Amygdala (tissue), 56 donors: ENCODE results near the gene KCNA4.
"Not testable (repeated sequence)": the region's sequence is repeated elsewhere in the genome, so short reads cannot be mapped to it uniquely, and the experiment has no call there.

Source experiments
- DNase-seq, 56 donors: peaks; one replicate each; lab custom pipeline; 2025; lab: John Stamatoyannopoulos, UW

Gene KCNA4

DNA sequence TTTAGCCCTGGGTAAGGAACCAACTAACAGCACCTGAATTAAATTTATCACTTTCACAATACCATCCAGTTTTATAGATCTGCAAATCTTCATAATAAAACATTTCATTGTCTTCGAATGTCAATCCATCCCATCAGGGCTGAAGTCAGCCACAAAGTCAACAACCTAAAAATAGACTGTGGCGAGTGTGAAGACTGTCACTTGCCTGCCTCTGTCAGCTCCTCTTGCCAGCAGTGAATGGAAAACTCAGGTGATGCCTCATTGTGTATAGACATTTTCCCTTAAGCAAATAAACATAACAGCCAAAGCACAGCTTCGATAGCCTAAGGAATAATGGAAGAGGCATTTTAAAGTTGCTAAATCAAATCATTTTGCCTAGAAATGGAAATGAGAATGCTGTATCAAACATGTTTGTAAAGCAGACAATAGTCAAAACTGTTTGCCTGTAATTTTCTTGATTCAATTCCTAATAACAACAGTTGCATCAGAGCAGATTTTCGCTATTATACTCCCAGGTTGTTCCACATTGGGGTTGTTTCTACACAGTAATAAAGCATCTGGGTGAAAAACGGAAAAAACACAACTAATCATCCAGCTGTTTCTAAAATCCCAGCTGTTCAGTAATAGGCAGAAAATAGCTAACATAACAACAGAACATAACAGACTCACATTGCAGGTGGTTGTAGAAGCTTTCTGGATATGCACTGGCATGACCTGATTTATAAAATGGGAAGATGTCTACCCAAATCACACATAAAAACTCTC, 15.7 kb downstream of the KCNA4 start:
- no peak for DNase-seq

DNA sequence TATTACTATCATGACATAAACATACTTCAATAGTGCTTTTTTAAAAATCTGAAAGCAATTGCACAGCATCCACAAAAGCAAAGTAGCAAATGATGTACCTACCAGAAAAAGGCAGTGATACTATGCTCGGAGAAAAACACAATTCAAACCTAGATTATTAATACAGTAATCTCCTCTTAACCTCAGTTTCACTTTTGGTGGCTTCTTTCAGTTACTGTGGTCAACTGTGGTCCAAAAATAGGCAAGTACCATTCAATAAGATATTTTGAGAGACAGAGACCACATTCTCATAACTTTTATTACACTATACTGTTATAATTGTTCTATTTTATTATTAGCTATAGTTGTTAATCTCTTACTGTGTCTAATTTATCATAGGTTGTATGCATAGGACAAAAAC, 20.8 kb downstream of the KCNA4 start:
- DNase-seq, result no peak

GRCh38 chr11:29989174-29989970, 27.5 kb downstream of the KCNA4 start:
- DNase-seq, result no peak

- no peak for DNase-seq
Observed at GRCh38 chr11:29985248-29985647, 31.6 kb downstream of the KCNA4 start.

DNA sequence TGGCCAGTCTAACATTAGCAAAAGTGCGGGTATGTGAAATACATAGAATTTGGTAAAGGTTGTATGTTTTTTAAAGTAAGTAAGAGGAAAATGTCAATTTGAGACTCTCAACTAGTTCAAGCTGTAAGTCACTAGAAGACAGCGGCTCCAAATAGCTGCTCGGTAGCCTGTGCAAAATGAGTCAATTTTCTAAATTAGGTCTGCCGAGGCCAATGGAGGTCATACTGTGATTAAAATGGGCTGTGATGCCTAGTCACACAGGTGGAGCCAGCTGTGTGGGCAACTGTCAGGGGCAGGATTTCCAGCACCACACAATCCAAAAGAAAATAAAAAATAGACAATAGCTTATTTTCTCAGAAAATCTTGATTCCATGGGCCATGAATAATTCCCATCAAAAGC, 32.3 kb downstream of the KCNA4 start:
- DNase-seq, result no peak

DNA sequence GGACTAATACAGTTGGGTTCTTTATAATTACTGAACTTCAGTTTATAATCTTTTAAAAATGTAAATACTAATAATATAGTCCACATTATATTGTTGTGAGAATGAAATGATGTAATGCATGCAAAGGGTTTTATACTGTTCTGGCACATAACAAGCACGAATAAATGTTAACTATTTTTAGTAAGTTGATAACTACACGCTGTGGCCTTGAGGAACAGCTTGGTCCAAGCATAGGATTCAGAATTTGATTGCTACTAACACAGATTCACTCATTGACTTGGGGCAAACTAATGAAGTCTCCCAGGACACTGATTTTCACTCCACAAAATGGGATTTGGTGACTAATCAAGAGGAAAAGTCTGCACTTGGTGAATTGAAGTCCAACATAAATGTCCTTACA, 38.3 kb downstream of the KCNA4 start:
- no peak for DNase-seq

DNA sequence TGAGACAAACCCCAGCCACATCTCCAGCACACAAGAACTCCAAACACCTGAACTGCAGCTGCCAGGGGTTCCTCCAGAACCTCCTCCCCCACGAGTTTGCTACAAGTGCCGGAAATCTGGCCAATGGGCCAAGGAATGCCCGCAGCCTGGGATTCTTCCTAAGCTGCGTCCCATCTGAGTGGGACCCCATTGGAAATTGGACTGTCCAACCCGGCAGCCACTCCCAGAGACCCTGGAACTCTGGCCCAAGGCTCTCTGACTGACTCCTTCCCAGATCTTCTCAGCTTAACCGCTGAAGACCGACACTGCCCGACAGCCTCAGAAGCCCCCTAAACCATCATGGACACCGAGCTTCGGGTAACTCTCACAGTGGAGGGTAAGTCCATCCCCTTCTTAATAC, 41.2 kb downstream of the KCNA4 start:
- DNase-seq, result not testable (repeated sequence)

- no peak for DNase-seq
Observed at GRCh38 chr11:29963796-29964195, 53.0 kb downstream of the KCNA4 start.

DNA sequence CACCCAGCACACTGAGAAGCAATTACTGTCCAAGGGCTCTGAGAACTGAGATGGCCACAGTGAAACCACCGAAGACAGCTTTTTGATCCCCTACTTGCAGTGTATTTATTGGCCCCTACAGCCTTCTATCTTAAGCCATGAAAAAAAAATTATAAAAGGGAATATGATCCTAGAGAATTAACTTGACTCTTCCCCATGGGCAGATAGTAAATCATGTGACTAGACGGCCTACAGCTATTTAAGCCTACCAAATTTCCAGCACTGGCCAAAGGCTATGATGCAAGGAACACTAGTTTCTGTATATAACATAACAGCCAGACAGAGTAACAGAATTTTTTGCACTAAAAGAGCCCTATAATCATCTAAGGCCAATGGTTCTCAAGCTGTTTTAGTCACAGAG, 53.8 kb downstream of the KCNA4 start:
- DNase-seq, result no peak

DNA sequence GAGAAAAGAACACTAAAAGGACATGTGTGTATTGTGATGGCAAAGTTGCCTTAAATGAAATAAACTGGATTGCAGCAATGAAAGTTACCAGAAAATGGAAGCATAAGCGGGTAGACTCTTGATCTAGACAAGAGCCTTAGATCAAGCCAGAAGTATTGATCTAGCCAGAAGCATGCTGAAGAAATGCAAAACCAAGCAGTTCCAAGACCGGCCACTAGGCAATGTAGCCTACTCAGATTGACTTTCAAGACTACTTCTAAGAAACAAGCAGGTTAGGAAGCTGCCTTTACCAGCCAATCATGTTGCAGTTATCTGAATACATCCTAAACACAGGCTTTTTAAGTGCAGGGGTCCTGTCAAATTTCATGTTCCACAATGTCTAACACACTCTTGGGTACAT, 54.6 kb downstream of the KCNA4 start:
- DNase-seq, result no peak
